Mucosa of stomach (tissue), 1 donor: ENCODE measurements around the gene MAEA.

ENCODE experiments used
- H3K27me3 ChIP-seq: one replicate; pipeline ENCODE4 v1.7.0; 2013; ENCODE audit warnings: mild to moderate bottlenecking, low read length; ENCODE audit not compliant: control insufficient read depth, insufficient read depth
- H3K36me3 ChIP-seq: one replicate; pipeline ENCODE4 v1.7.0; 2013; ENCODE audit warnings: low read length; ENCODE audit not compliant: control insufficient read depth, insufficient read depth
- H3K4me1 ChIP-seq: one replicate; pipeline ENCODE4 v1.7.0; 2013; ENCODE audit warnings: mild to moderate bottlenecking, low read length; ENCODE audit not compliant: control insufficient read depth, insufficient read depth
- H3K4me3 ChIP-seq: one replicate; pipeline ENCODE4 v1.7.0; 2013; ENCODE audit warnings: low read length
- H3K9ac ChIP-seq: one replicate; pipeline ENCODE4 v1.7.0; 2013; ENCODE audit warnings: mild to moderate bottlenecking, low read length, moderate library complexity
- H3K9me3 ChIP-seq: one replicate; pipeline ENCODE4 v1.7.0; 2013; ENCODE audit warnings: mild to moderate bottlenecking, low read length, moderate library complexity; ENCODE audit not compliant: control insufficient read depth
- donor health status: Pancreatic carcinoma.

The MAEA gene

DNA sequence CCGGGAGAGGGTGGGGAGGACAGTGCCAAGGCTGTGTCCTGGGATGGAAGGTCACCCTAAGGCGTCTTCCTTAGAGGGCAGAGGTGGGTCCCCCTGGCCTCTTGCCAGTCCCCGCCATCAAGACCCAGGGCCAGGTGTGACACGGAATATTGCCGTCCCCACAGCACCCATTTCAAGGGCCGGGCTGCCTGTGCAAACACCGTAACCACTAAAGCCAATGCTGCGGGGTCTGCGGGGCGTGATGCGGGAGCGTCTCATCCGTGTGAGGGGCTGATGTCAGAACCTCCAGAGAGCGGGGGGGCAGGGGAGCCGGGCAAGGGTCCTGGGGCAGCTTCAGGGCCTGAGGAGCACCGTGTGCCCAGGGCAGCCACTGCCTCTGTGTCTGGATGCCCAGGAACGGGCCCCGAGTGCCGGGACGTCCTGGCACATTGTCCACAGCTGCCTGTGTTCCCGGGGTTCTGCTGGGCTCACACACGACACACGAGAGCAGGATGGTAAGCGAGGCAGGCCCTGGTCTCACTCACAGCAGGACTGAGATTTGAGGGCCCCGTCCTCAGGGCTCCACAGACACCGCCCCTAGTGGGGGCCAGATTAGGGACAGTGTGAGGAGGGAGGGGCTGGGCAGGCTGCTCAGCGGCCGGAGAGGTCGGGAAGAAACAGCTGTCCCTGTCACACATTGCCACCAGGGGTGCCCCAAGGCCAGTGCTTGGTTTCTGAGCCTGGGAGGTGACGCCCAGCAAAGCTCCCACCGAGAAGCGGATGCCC lies 87.3 kb downstream of the MAEA start:
- H3K4me1 ChIP-seq = no peaks in the 10 kb centered on the region
- no peak overlapping the region for H3K4me3 ChIP-seq
- H3K27me3 ChIP-seq = no peaks in the 10 kb centered on the region
- no peaks in the 10 kb centered on the region for H3K36me3 ChIP-seq
- H3K9me3 ChIP-seq = no peaks in the 10 kb centered on the region
- no peak overlapping the region for H3K9ac ChIP-seq

DNA sequence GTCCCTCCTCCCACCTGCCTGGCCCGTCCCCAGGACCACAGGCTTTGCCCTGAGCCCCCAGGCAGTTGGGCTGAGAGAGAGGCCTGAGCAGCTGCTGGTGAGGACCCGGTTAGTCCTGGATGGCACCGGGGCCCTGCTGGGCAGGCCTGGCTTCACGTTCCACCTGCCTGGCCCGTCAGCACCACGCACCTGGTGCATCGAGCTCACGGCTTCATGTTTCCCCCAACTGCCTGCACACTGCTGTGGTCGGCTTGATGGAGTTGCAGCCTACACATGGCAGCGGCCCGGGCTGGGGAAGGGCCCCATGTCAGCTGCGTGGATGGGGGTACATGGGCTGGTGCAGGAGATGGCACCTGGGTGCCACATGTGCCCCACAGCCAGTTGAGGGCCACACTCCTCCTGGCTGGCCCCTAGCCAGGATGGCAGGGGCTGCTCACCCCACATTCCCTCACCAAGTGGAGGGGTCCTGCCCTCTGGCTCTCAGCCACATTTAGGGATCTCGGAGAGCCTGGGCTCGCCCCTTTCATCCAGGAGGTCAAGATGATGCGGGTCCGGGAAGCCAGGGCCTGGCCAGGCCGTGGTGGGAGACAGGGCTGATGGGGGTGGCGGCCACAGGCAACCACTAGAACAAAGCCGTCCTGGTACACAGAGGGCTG lies 88.0 kb downstream of the MAEA start:
- no peaks in the 10 kb centered on the region for H3K9me3 ChIP-seq
- H3K36me3 ChIP-seq = no peaks in the 10 kb centered on the region
- H3K27me3 ChIP-seq = no peaks in the 10 kb centered on the region
- no peaks in the 10 kb centered on the region for H3K4me1 ChIP-seq
- H3K4me3 ChIP-seq = no peak overlapping the region
- no peak overlapping the region for H3K9ac ChIP-seq

DNA sequence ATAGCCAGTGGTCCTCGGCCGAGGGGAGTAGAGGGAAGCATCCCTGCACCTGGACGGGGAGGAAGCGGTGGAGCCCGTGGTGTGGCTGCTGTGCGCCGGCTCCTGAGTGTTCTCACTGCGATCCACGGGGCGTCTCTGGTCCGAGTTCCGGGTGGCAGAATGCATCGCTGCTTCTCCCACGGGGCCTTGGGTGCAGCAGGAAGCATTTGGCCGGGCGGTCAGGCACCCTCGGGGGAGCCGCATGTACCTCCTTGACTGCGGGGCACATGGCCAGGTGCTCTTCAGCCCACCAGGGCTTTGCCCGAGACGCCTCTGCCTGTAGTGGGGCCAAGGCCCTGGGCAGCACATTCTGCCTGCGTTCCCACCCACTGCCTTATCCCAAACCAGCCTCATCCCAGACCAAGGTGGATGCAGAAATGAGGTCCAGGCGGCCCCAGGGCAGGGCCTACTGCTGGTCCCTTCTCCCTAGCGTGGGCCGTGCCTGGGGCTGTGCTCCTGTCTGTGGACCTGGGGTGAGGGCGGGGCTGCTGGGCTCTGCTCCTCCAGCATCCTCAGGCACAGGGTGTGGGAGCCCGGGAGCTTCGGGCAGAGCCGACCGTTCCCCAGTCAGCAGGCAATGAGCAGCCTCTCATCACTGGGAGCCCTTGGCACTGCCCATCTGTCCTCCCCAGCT lies 89.0 kb downstream of the MAEA start:
- no peak overlapping the region for H3K4me3 ChIP-seq
- no peaks in the 10 kb centered on the region for H3K36me3 ChIP-seq
- no peaks in the 10 kb centered on the region for H3K9me3 ChIP-seq
- H3K9ac ChIP-seq = no peak overlapping the region
- H3K27me3 ChIP-seq = no peaks in the 10 kb centered on the region
- H3K4me1 ChIP-seq = no peaks in the 10 kb centered on the region

DNA sequence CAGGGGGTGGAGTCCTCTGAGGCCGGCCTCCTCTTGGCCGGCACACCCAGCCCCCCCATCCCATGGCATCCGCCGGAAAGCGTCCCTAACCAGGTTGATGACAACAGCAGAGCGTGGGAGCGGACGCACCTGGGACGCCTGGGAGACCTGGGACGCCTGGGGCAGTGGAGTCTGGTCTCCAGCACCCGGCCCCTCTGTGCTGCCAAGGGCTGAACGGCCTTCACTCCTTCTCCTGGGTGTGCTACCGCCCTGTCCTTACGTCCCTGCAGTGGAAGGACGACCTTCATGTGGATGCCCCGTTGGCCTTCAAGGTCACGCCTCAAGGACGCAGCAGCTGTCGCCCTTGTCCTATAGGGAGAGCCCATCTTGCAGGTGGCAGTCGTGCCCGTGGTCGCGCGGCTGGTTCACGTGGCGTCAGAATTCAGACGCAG lies 89.7 kb downstream of the MAEA start:
- Histone ChIP-seq H3K4me3 (no peak overlapping the region), H3K27me3 (no peaks in the 10 kb centered on the region), H3K36me3 (no peaks in the 10 kb centered on the region), H3K4me1 (no peaks in the 10 kb centered on the region), H3K9me3 (no peaks in the 10 kb centered on the region), H3K9ac (no peak overlapping the region)

DNA sequence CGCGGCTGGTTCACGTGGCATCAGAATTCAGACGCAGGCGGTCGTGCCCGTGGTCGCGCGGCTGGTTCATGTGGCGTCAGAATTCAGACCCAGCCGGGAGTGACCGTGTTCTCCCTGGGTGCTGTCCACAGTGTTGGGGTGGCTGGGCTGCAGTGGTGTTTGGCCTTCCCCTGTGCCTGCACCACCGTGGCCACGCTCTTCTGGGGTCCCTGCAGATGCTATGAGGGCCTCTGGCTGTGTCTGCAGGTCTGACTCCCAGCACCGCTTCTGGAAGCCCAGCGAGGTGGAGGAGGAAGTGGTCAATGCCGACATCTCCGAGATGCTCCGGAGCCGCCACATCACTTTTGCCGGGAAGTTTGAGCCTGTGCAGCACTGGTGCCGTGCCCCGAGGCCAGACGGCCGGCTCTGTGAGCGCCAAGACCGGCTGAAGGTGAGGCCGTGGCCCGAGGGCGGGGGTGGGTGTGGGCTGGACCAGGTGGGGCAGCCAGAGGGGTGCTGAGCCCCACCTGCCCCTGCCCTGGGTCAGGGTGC lies 90.2 kb downstream of the MAEA start:
- Histone ChIP-seq H3K9me3 (no peaks in the 10 kb centered on the region), H3K9ac (no peak overlapping the region), H3K27me3 (no peaks in the 10 kb centered on the region), H3K4me1 (no peaks in the 10 kb centered on the region), H3K4me3 (no peak overlapping the region), H3K36me3 (no peaks in the 10 kb centered on the region)

DNA sequence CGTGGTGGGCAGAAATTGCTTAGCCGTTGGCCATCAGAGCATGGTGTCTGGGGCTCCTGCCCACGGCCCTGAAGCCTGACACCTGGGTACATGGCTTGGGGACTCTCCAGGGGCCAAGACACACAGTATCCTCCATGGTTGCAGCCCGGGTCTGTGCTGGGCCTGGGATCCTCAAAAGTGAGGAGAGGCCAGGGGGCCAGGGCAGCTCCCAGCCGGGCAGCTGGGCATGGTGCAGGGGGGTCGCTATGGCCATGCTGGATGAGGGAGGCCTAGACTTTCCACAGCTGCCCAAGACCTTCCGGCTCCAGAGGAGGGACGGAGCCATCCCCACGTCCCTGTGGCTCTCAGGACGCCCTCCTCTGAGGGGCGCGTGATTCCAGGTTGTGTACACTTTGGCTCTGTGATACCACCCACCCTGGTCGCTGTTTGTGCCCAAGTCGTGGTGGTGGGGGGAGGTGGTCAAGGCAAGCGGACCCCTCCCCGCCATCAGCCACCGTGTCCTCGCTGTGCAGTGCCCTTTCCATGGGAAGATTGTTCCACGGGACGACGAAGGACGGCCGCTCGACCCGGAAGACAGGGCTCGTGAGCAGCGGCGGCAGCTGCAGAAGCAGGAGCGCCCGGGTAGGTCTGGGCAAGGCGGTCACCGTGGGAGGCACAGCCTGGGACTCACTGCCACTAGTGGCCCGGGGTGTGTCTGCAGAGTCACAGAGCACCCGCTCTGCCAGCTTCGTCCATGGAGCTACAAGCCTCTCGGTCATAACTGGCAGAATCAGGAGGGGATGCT lies 90.9 kb downstream of the MAEA start:
- no peaks in the 10 kb centered on the region for H3K9me3 ChIP-seq
- no peaks in the 10 kb centered on the region for H3K27me3 ChIP-seq
- no peaks in the 10 kb centered on the region for H3K4me1 ChIP-seq
- no peak overlapping the region for H3K9ac ChIP-seq
- H3K4me3 ChIP-seq = no peak overlapping the region
- no peaks in the 10 kb centered on the region for H3K36me3 ChIP-seq

DNA sequence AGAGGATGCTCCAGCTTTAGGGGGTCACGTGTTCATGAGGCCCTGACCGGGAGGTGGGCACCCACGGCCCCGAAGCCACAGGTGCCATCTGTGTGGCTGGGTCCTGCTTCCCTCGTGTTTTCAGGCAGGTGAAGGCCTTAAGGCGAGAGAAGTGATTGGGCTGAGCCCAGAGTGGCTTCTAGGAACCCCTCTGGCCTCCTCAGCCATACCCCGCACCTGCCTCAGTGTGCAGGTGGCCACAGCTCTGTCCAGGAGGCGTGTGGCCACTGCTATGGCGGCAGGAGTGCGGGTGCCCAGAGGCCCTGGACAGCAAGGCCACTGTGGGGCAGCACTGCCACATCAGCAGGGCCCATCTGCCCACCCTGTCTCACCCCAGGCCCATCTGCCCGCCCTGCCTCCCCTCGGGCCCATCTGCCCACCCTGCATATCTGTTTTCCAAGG lies 91.5 kb downstream of the MAEA start:
- Histone ChIP-seq H3K27me3 (no peaks in the 10 kb centered on the region), H3K36me3 (no peaks in the 10 kb centered on the region), H3K9ac (no peak overlapping the region), H3K4me1 (no peaks in the 10 kb centered on the region), H3K4me3 (no peak overlapping the region), H3K9me3 (no peaks in the 10 kb centered on the region)

DNA sequence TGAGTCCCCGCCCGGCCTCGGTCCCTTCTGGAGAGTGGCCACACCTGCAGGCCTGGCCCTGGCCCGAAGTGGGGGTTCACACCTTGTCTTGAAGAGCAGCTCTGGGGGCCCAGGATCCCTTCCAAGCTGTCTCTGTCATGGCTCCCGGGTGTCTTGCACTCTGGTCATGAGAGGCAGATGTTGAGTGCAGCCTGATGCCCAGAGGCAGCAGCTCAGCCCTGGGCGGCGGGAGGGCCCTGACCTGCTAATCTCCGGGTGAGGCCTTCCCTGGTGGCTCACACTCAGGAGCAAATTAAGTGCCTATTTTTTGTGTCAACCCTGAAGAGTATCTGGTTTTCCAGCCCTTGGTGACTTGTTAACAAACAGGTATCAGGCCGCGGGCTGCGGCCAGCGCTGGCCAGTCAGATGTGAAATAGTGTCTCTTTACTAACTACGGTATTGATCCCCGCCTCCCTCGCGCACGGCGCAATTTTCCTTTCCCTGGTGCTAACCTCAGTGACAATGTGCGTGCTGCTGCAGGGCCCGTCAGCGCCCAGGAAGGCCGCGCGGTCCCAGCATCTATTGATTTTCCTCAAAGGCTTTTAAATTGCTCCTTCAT lies 92.4 kb downstream of the MAEA start:
- Histone ChIP-seq H3K36me3 (no peaks in the 10 kb centered on the region), H3K9ac (no peak overlapping the region), H3K4me3 (no peak overlapping the region)

DNA sequence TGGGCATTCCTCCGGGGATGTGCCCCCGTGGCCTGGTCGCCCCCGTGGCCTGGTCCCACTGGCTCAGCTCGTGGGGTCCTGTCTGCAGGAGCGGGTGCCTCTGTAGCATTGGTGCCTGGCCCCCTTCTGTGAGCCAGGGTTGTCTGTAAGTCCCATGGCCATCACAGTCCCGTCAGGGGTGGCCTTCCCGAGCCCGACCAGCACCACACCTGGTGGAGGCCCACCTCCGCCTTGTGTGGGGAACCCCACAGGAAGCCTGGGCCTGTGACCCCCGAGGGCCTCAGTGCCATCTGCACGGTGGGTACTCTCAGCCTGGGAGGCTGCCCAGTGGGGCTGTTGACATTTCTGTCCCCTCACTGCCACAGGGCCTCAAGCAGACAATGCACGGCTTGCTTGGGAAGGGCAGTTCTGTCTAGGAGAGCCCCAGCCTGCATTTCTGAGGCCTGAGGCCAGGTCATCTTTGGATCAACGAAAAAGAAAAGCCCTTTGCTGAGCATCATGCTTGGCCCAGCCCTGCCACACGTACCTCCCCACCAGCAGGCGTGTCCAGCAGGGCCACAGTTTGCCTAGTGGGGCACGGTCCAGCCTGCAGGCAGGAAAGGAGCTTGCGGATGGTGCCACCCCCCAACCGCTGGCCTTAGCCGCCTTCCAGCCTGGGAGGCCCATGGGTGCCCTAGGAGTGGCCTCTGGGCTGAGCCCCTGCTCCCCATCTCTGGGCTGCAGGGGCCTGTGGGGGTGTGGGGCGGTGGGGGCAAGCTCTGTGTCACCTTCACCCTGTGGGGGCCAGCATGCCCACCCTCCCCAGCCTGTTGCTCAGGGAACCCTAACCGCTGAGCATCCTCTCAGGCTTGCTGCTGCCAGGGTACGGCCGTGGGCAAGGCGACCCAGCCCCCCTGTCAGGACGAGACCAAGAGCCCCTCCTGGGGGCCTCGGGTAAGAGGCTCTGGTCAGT lies 93.4 kb downstream of the MAEA start:
- H3K36me3 ChIP-seq = no peaks in the 10 kb centered on the region
- H3K4me3 ChIP-seq = no peak overlapping the region
- no peak overlapping the region for H3K9ac ChIP-seq
- H3K4me1 ChIP-seq = no peaks in the 10 kb centered on the region
- no peaks in the 10 kb centered on the region for H3K9me3 ChIP-seq
- no peaks in the 10 kb centered on the region for H3K27me3 ChIP-seq

More for the DNA sequence above, 92.4 kb downstream of the MAEA start:
- H3K27me3 ChIP-seq = no peaks in the 10 kb centered on the region
- no peaks in the 10 kb centered on the region for H3K9me3 ChIP-seq
- no peaks in the 10 kb centered on the region for H3K4me1 ChIP-seq

DNA sequence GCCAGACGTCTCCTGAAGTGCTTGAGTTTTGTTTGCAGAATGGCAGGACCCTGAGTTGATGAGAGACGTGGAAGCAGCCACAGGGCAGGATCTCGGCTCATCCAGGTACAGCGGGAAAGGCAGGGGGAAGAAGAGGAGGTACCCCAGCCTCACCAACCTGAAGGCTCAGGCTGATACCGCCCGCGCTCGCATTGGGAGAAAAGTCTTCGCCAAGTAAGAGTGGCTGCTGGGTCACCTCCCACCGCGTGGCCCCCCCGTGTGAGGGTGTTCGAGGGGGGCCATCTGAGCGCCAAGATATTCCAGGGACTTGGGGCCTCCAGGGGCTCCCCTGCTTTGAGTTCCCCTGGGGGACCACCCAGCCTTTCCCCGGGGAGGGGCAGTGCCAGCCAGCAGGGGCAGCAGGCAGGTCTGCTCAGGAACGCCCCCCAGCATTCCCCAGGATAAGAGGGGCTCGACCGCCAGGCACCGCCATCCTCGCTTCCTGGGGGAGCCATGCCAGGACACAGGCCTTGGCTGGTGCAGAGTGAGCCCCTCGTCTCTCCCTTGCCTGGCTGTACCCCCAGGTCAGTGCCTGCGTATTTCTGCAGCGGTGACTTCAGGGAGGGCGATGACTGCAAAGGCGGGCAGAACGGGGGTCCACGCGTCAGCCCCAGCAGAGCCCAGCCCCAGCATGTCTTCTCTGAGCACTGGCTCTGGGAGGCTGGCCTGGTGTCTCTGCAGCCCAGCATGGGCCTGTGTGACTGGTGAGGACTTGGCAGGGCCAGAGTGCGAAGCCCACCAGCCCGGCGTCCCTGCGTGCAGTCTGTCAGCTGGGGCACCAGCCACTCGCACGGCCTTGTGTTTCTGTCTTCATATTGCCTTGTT lies 94.3 kb downstream of the MAEA start:
- Histone ChIP-seq H3K36me3 (no peaks in the 10 kb centered on the region), H3K4me3 (no peak overlapping the region), H3K4me1 (no peaks in the 10 kb centered on the region), H3K9ac (no peak overlapping the region), H3K27me3 (no peaks in the 10 kb centered on the region), H3K9me3 (no peaks in the 10 kb centered on the region)
